Measurements from ENCODE around the gene CSNK1A1.
"Not testable (repeated sequence)": the region's sequence is repeated elsewhere in the genome, so short reads cannot be mapped to it uniquely, and the experiment has no call there.

CSNK1A1 gene

GRCh38 chr5:149488645-149489306 lies 62.5 kb downstream of the CSNK1A1 start:
- DNase-seq = no peak

GRCh38 chr5:149487672-149488071 lies 63.6 kb downstream of the CSNK1A1 start:
- DNase-seq = no peak

- peak; percentile 90 for DNase-seq
Measured at GRCh38 chr5:149486726-149487635, 64.3 kb downstream of the CSNK1A1 start.

GRCh38 chr5:149485655-149486615 lies 65.3 kb downstream of the CSNK1A1 start:
- peak; percentile 100 for DNase-seq

- DNase-seq = no peak
Measured at GRCh38 chr5:149481485-149481884, 69.8 kb downstream of the CSNK1A1 start.

GRCh38 chr5:149478761-149479160 lies 72.5 kb downstream of the CSNK1A1 start:
- DNase-seq = no peak

- DNase-seq = no peak
Measured at GRCh38 chr5:149475777-149476176, 75.5 kb downstream of the CSNK1A1 start.

- DNase-seq = no peak
Measured at GRCh38 chr5:149474198-149474597, 77.0 kb downstream of the CSNK1A1 start.

- DNase-seq = no peak
Measured at GRCh38 chr5:149473441-149473840, 77.8 kb downstream of the CSNK1A1 start.

GRCh38 chr5:149472399-149472798 lies 78.8 kb downstream of the CSNK1A1 start:
- DNase-seq = no peak

GRCh38 chr5:149471406-149472183 lies 79.6 kb downstream of the CSNK1A1 start:
- DNase-seq = peak; percentile 68

- DNase-seq = no peak
Measured at GRCh38 chr5:149470942-149471341, 80.3 kb downstream of the CSNK1A1 start.

GRCh38 chr5:149466457-149466972 lies 84.7 kb downstream of the CSNK1A1 start:
- DNase-seq = peak; percentile 94

GRCh38 chr5:149464796-149465489 lies 86.3 kb downstream of the CSNK1A1 start:
- peak; percentile 70 for DNase-seq

GRCh38 chr5:149461907-149462306 lies 89.3 kb downstream of the CSNK1A1 start:
- DNase-seq = not testable (repeated sequence)

GRCh38 chr5:149459891-149460290 lies 91.3 kb downstream of the CSNK1A1 start:
- no peak for DNase-seq

GRCh38 chr5:149457393-149457763 lies 93.9 kb downstream of the CSNK1A1 start:
- no peak for DNase-seq

GRCh38 chr5:149456597-149457392 lies 94.4 kb downstream of the CSNK1A1 start:
- no peak for DNase-seq

GRCh38 chr5:149455889-149456409 lies 95.3 kb downstream of the CSNK1A1 start:
- peak; percentile 72 for DNase-seq
